ENCODE data around the gene OR8D1.

DNA sequence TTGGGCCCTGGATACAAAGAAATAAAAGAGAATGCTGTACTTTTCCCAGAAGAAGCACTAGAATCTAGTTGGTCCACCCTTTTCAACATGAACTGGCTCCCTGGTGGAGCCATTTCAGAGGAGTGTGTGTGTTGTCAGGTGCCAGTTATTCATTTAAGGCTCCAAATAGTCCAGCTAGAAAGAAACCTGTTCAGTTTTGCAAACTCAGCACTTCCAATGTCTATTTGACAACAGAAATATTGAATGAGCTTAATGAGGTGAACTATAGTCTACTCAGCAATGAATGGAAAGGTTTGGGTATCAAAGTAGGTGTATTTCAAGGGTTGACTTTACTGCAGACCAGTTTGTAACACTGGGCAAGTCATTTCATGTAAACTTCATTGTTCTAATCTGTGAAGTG lies 2.1 kb downstream of the OR8D1 start:
- TF ChIP-seq CTCF (IDR thresholded peaks at IDR 0.05) (no peak), EP300 (IDR thresholded peaks at IDR 0.05) (no peak), POLR2A (IDR thresholded peaks at IDR 0.05) (no peak)
